Lung (tissue), 12 donors: Measurements from ENCODE around the gene CACNA1D. TPM values are rescaled to one million over a fixed set of nuclear protein-coding genes. Genes with fewer than 3 reads are reported as not detected.

ENCODE experiments used
- ATAC-seq: fragments of 200-7000 bp; cut with Tn5 transposase; one replicate; pipeline ENCODE4 v1.9.1; 2020; ENCODE audit warnings: moderate number of reproducible peaks; ENCODE audit not compliant: insufficient read depth, low FRiP score
- DNase-seq, 3 donors: peaks; one replicate each; pipeline ENCODE4 v3.0.0-alpha.2; 2013 to 2017
- H3K27ac ChIP-seq, 2 donors: one replicate each; pipeline ENCODE4 v1.5.1; 2013; ENCODE audit warnings: mild to moderate bottlenecking in 2 of 2, moderate library complexity in 2 of 2, control low read depth in 1 of 2, inconsistent platforms in 1 of 2, low read depth in 1 of 2, low read length in 1 of 2
- H3K27me3 ChIP-seq, 3 donors: one replicate each; pipeline ENCODE4 v1.5.1; 2013; ENCODE audit warnings: low read length in 2 of 3; ENCODE audit not compliant: control insufficient read depth in 3 of 3, insufficient read depth in 3 of 3
- H3K36me3 ChIP-seq, 4 donors: one replicate each; pipeline ENCODE4 v1.5.1; 2013; ENCODE audit warnings: low read length in 4 of 4, mild to moderate bottlenecking in 1 of 4, moderate library complexity in 1 of 4; ENCODE audit not compliant: control insufficient read depth in 4 of 4, insufficient read depth in 4 of 4
- H3K4me1 ChIP-seq, 5 donors: one replicate each; pipeline ENCODE4 v1.5.1; 2013; ENCODE audit warnings: low read length in 5 of 5, mild to moderate bottlenecking in 2 of 5, moderate library complexity in 1 of 5; ENCODE audit not compliant: control insufficient read depth in 5 of 5, insufficient read depth in 5 of 5
- H3K4me3 ChIP-seq: one replicate; pipeline ENCODE4 v1.5.1; 2013; ENCODE audit warnings: mild to moderate bottlenecking, control low read depth, moderate library complexity
- H3K9ac ChIP-seq, 2 donors: one replicate each; pipeline ENCODE4 v1.5.1; 2013; ENCODE audit warnings: low read length in 2 of 2, control low read depth in 1 of 2; ENCODE audit not compliant: insufficient read depth in 1 of 2
- H3K9me3 ChIP-seq, 4 donors: one replicate each; pipeline ENCODE4 v1.5.1; 2013; ENCODE audit warnings: low read length in 3 of 4, mild to moderate bottlenecking in 1 of 4, moderate library complexity in 1 of 4; ENCODE audit not compliant: control insufficient read depth in 4 of 4, insufficient read depth in 3 of 4
- CTCF ChIP-seq: IDR thresholded peaks from 2 replicates; pipeline ENCODE4 v1.5.1; 2012; ENCODE audit warnings: mild to moderate bottlenecking; ENCODE audit errors: control extremely low read depth, extremely low read depth
- WGBS, 2 donors: extraction: QIAGEN DNeasy Blood & Tissue Kit; methylation state at CpG; one replicate each; pipeline ENCODE4 v1.1.7; 2013; 5-methylcytosine and 5-hydroxymethylcytosine counted together
- polyA plus RNA-seq, 2 donors: library from polyadenylated mRNA; stranded (reverse); fragments of 200-250 nt; gene quantifications; one replicate each; pipeline ENCODE4 v1.2.1, GENCODE V29; 2013
- total RNA-seq, 2 donors: library from RNA; depleted of rRNA in 1 of 2; stranded (reverse); fragments of >200 nt in 1 of 2; gene quantifications; one replicate each; pipeline ENCODE4 v1.2.1, GENCODE V29; 2014 to 2021
- donor health status: control.
- donor health status: control.
- donor health status: Bipolar disorder and iron deficiency.
- donor health status: healthy.
- donor health status: DM: yes; HTN: yes; CAD: no.

The CACNA1D gene
- total and polyA plus RNA-seq, 4 donors: 2.7 to 96.8 (median 23.1) TPM

GRCh38 chr3:53665608-53666425, 171.4 kb downstream of the CACNA1D start:
- H3K27me3 ChIP-seq: no peaks in the 10 kb centered on the region
- no peak overlapping the region for H3K4me3 ChIP-seq
- 53 to 70% methylated on average over 12 of the region's 12 CpGs for WGBS, 2 donors
- DNase-seq (no peak), ATAC-seq (no peak)
- TF ChIP-seq CTCF: no peak
- no peak overlapping the region for H3K27ac ChIP-seq
- peaks cover 0 to 31% (median 10%) of the 10 kb centered on the region in 4 donors for H3K36me3 ChIP-seq
- H3K4me1 ChIP-seq: peaks cover 0 to 11% (median 0%) of the 10 kb centered on the region in 5 donors
- H3K9me3 ChIP-seq: peaks cover 0 to 7% (median 3%) of the 10 kb centered on the region in 4 donors
- no peak overlapping the region for H3K9ac ChIP-seq

GRCh38 chr3:53668872-53669271, 174.5 kb downstream of the CACNA1D start:
- no peak for DNase-seq
- WGBS, 2 donors: 48 to 67% methylated on average over 2 of the region's 2 CpGs
- Histone ChIP-seq H3K27ac (no peak overlapping the region), H3K9me3 (no peaks in the 10 kb centered on the region), H3K4me3 (no peak overlapping the region), H3K36me3 (peaks cover 0 to 28% (median 5%) of the 10 kb centered on the region in 4 donors), H3K27me3 (no peaks in the 10 kb centered on the region), H3K4me1 (peaks cover 0 to 32% (median 7%) of the 10 kb centered on the region in 5 donors), H3K9ac (no peak overlapping the region)
- ATAC-seq: no peak
- no peak for TF ChIP-seq CTCF

GRCh38 chr3:53670721-53671120, 176.3 kb downstream of the CACNA1D start:
- Histone ChIP-seq H3K9ac (no peak overlapping the region), H3K36me3 (peaks cover 0 to 24% (median 5%) of the 10 kb centered on the region in 4 donors), H3K9me3 (no peaks in the 10 kb centered on the region), H3K4me3 (no peak overlapping the region), H3K27me3 (no peaks in the 10 kb centered on the region), H3K27ac (no peak overlapping the region), H3K4me1 (peaks cover 0 to 50% (median 15%) of the 10 kb centered on the region in 5 donors)
- ATAC-seq (no peak), DNase-seq (no peak)
- TF ChIP-seq CTCF: no peak
- 81 to 90% methylated on average over 3 of the region's 3 CpGs for WGBS, 2 donors
